H9 (cell line): Measurements from ENCODE around the gene DAB2IP. TPM values are rescaled to one million over a fixed set of nuclear protein-coding genes. Genes with fewer than 3 reads are reported as not detected.

Source experiments
- DNase-seq: peaks from one replicate; pipeline ENCODE4 v3.0.0-alpha.2; 2017
- H2AFZ ChIP-seq: one replicate; pipeline ENCODE4 v1.6.1; 2013; ENCODE audit warnings: mild to moderate bottlenecking, low read length, control low read depth, moderate library complexity
- H2AK5ac ChIP-seq: 2 replicates; pipeline ENCODE4 v1.6.1; 2013; ENCODE audit warnings: low read length, control low read depth, mixed read lengths; ENCODE audit not compliant: insufficient read length
- H2BK120ac ChIP-seq: one replicate; pipeline ENCODE4 v1.6.1; 2013; ENCODE audit warnings: low read depth, mild to moderate bottlenecking, low read length, control low read depth, inconsistent platforms; ENCODE audit not compliant: poor library complexity, severe bottlenecking
- H2BK12ac ChIP-seq: 2 replicates; pipeline ENCODE4 v1.6.1; 2013; ENCODE audit warnings: low read length, control low read depth, mixed read lengths, low read depth; ENCODE audit not compliant: insufficient read length
- H2BK15ac ChIP-seq: 2 replicates; pipeline ENCODE4 v1.6.1; 2013; ENCODE audit warnings: low read depth, low read length, control low read depth
- H2BK20ac ChIP-seq: one replicate; pipeline ENCODE4 v1.6.1; 2013; ENCODE audit warnings: low read depth, mild to moderate bottlenecking, low read length, control low read depth, inconsistent platforms; ENCODE audit not compliant: poor library complexity, severe bottlenecking
- H2BK5ac ChIP-seq: 2 replicates; pipeline ENCODE4 v1.6.1; 2013; ENCODE audit warnings: low read length, control low read depth, mixed read lengths; ENCODE audit not compliant: insufficient read length
- H3K14ac ChIP-seq: 2 replicates; pipeline ENCODE4 v1.6.1; 2013; ENCODE audit warnings: low read length, control low read depth; ENCODE audit not compliant: insufficient read depth
- H3K18ac ChIP-seq: 2 replicates; pipeline ENCODE4 v1.6.1; 2013; ENCODE audit warnings: low read depth, mild to moderate bottlenecking, mixed read lengths, low read length, control low read depth; ENCODE audit not compliant: insufficient read length
- H3K23ac ChIP-seq: 2 replicates; pipeline ENCODE4 v1.6.1; 2013; ENCODE audit warnings: low read length, control low read depth, mixed read lengths, low read depth; ENCODE audit not compliant: insufficient read length
- H3K23me2 ChIP-seq: 2 replicates; pipeline ENCODE4 v1.6.1; 2013; ENCODE audit warnings: low read depth, mild to moderate bottlenecking, mixed read lengths, low read length, control low read depth; ENCODE audit not compliant: insufficient read length, poor library complexity, severe bottlenecking
- H3K27ac ChIP-seq: 2 replicates; pipeline ENCODE4 v1.5.1; 2013; ENCODE audit warnings: low read length, control low read depth, mixed read lengths, low read depth; ENCODE audit not compliant: insufficient read length
- H3K27me3 ChIP-seq: 2 replicates; pipeline ENCODE4 v1.6.1; 2013; ENCODE audit warnings: low read length, control low read depth, inconsistent platforms; ENCODE audit not compliant: insufficient read depth
- H3K4ac ChIP-seq: 2 replicates; pipeline ENCODE4 v1.6.1; 2013; ENCODE audit warnings: low read depth, mild to moderate bottlenecking, control low read depth, inconsistent platforms, low read length, moderate library complexity
- H3K4me1 ChIP-seq: 2 replicates; pipeline ENCODE4 v1.6.1; 2013; ENCODE audit warnings: low read length, control low read depth, inconsistent platforms; ENCODE audit not compliant: insufficient read depth
- H3K4me2 ChIP-seq: 2 replicates; pipeline ENCODE4 v1.6.1; 2013; ENCODE audit warnings: low read length, control low read depth, mixed read lengths; ENCODE audit not compliant: insufficient read length, insufficient read depth
- H3K56ac ChIP-seq: 2 replicates; pipeline ENCODE4 v1.6.1; 2013; ENCODE audit warnings: low read depth, mild to moderate bottlenecking, mixed read lengths, low read length, control low read depth; ENCODE audit not compliant: insufficient read length
- H3K79me1 ChIP-seq: 2 replicates; pipeline ENCODE4 v1.6.1; 2013; ENCODE audit warnings: low read depth, mild to moderate bottlenecking, moderate library complexity, low read length, control low read depth, inconsistent platforms; ENCODE audit not compliant: insufficient read depth, poor library complexity, severe bottlenecking
- H3K79me2 ChIP-seq: 2 replicates; pipeline ENCODE4 v1.6.1; 2013; ENCODE audit warnings: low read length, control low read depth, inconsistent platforms; ENCODE audit not compliant: insufficient read depth
- H3K9ac ChIP-seq: 2 replicates; pipeline ENCODE4 v1.6.1; 2013; ENCODE audit warnings: low read length, control low read depth, mixed read lengths; ENCODE audit not compliant: insufficient read length; ENCODE audit errors: extremely low read depth
- H3K9me3 ChIP-seq: one replicate; pipeline ENCODE4 v1.6.1; 2013; ENCODE audit warnings: low read depth, low read length, inconsistent platforms; ENCODE audit not compliant: control insufficient read depth
- H3T11ph ChIP-seq: one replicate; pipeline ENCODE4 v1.6.1; 2013; ENCODE audit warnings: mild to moderate bottlenecking, low read length, control low read depth, inconsistent platforms
- H4K20me1 ChIP-seq: one replicate; pipeline ENCODE4 v1.6.1; 2013; ENCODE audit not compliant: control insufficient read depth, insufficient read length, insufficient read depth
- H4K5ac ChIP-seq: 2 replicates; pipeline ENCODE4 v1.6.1; 2013; ENCODE audit warnings: low read depth, mild to moderate bottlenecking, mixed read lengths, low read length, control low read depth; ENCODE audit not compliant: insufficient read length
- H4K8ac ChIP-seq: replicated peaks from 2 replicates; pipeline ENCODE4 v1.6.1; 2013; ENCODE audit warnings: low read length, control low read depth, mixed read lengths, low read depth; ENCODE audit not compliant: insufficient read length
- H4K91ac ChIP-seq: 2 replicates; pipeline ENCODE4 v1.6.1; 2013; ENCODE audit warnings: low read depth, mild to moderate bottlenecking, moderate library complexity, mixed read lengths, low read length, control low read depth; ENCODE audit not compliant: insufficient read length
- H3K27ac Mint-ChIP-seq, 3 experiments: 2 replicates in 2 of 3; 3 replicates in 1 of 3; pipeline ENCODE4 v1.8.0; 2020 to 2021; ENCODE audit warnings: mixed read lengths in 3 of 3, mild to moderate bottlenecking in 1 of 3, moderate library complexity in 1 of 3
- H3K27me3 Mint-ChIP-seq: 2 replicates; pipeline ENCODE4 v1.8.0; 2021; ENCODE audit warnings: low read depth, mild to moderate bottlenecking, moderate library complexity, mixed read lengths
- H3K36me3 Mint-ChIP-seq, 3 experiments: 2 replicates in 2 of 3; 3 replicates in 1 of 3; pipeline ENCODE4 v1.8.0; 2020 to 2021; ENCODE audit warnings: low read depth in 3 of 3, mixed read lengths in 3 of 3; ENCODE audit not compliant: insufficient read depth in 1 of 3
- H3K4me1 Mint-ChIP-seq, 2 experiments: 2 replicates each; pipeline ENCODE4 v1.8.0; 2020; ENCODE audit warnings: mixed read lengths in 2 of 2
- H3K4me3 Mint-ChIP-seq, 2 experiments: 2 replicates in 1 of 2; 3 replicates in 1 of 2; pipeline ENCODE4 v1.8.0; 2020 to 2021; ENCODE audit warnings: mild to moderate bottlenecking in 2 of 2, mixed read lengths in 2 of 2, moderate library complexity in 1 of 2
- H3K9me3 Mint-ChIP-seq, 2 experiments: 2 replicates in 1 of 2; 3 replicates in 1 of 2; pipeline ENCODE4 v1.8.0; 2020; ENCODE audit warnings: mild to moderate bottlenecking in 2 of 2, mixed read lengths in 2 of 2, moderate library complexity in 1 of 2
- WGBS: extraction: QIAGEN DNeasy Blood & Tissue Kit; methylation state at CpG from one replicate; pipeline ENCODE4 v1.1.7; 2013; ENCODE audit warnings: missing lambda C conversion rate, low lambda C conversion rate, mixed read lengths; ENCODE audit not compliant: insufficient read length; ENCODE audit errors: extremely low coverage; 5-methylcytosine and 5-hydroxymethylcytosine counted together
- total RNA-seq: library from RNA; stranded (reverse); gene quantifications from 2 replicates; pipeline ENCODE4 v1.2.1, GENCODE V29; 2021
- TF ChIP-seq, protein P1 (sequence below): fragments of 200-600 bp; sonication (generic); conservative IDR thresholded peaks from 3 replicates; pipeline ENCODE4 v1.8.0; 2021; ENCODE audit warnings: antibody characterized with exemption, mild to moderate bottlenecking

Gene DAB2IP
- total RNA-seq, 1 experiment from 2014 or later, result 22.6 TPM

GRCh38 chr9:121627427-121627826, 24.0 kb upstream of the DAB2IP start:
- Histone ChIP-seq H4K91ac (no peak overlapping the region), H3K27ac (no peak overlapping the region), H2BK12ac (no peak overlapping the region), H3K4me1 (no peaks in the 10 kb centered on the region), H3K9me3 (no peaks in the 10 kb centered on the region), H3T11ph (no peak overlapping the region), H3K79me2 (no peaks in the 10 kb centered on the region), H2BK15ac (no peak overlapping the region), H3K9ac (no peak overlapping the region), H2BK20ac (no peak overlapping the region), H3K14ac (no peak overlapping the region), H4K5ac (no peak overlapping the region), H4K20me1 (no peaks in the 10 kb centered on the region), H3K23me2 (no peaks in the 10 kb centered on the region), H2AFZ (no peak overlapping the region), H4K8ac (no peak overlapping the region), H3K79me1 (no peaks in the 10 kb centered on the region), H2BK5ac (no peak overlapping the region), H3K56ac (no peak overlapping the region), H3K23ac (no peak overlapping the region), H3K27me3 (no peaks in the 10 kb centered on the region), H2BK120ac (no peak overlapping the region), H2AK5ac (no peak overlapping the region), H3K18ac (no peak overlapping the region), H3K4ac (no peak overlapping the region), H3K4me2 (no peak overlapping the region)
- Mint-ChIP-seq H3K27me3 (no peaks in the 10 kb centered on the region), H3K4me3 (no peak overlapping the region), H3K36me3 (no peaks in the 10 kb centered on the region), H3K27ac (no peak overlapping the region; a peak in 1 of 7 replicates), H3K9me3 (no peaks in the 10 kb centered on the region), H3K4me1 (peaks cover 3 to 7% of the 10 kb centered on the region in 2 experiments)
- no CpG with 5 or more reads among the region's 6 CpGs for WGBS
- TF ChIP-seq, protein P1, sequence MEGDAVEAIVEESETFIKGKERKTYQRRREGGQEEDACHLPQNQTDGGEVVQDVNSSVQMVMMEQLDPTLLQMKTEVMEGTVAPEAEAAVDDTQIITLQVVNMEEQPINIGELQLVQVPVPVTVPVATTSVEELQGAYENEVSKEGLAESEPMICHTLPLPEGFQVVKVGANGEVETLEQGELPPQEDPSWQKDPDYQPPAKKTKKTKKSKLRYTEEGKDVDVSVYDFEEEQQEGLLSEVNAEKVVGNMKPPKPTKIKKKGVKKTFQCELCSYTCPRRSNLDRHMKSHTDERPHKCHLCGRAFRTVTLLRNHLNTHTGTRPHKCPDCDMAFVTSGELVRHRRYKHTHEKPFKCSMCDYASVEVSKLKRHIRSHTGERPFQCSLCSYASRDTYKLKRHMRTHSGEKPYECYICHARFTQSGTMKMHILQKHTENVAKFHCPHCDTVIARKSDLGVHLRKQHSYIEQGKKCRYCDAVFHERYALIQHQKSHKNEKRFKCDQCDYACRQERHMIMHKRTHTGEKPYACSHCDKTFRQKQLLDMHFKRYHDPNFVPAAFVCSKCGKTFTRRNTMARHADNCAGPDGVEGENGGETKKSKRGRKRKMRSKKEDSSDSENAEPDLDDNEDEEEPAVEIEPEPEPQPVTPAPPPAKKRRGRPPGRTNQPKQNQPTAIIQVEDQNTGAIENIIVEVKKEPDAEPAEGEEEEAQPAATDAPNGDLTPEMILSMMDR, result no peak
- no peak for DNase-seq
